GM12878 (cell line): Measurements from ENCODE around the gene SLC9C1. TPM values are rescaled to one million over a fixed set of nuclear protein-coding genes. Genes with fewer than 3 reads are reported as not detected.

Experiments used
- ATAC-seq: fragments of 200-7000 bp; cut with Tn5 transposase; 3 replicates; pipeline ENCODE4 v1.9.1; 2020; ENCODE audit warnings: mild to moderate bottlenecking, moderate library complexity
- BruUV-seq: library from RNA; stranded (reverse); fragments of 400-500 nt; replicated peaks from 2 replicates; lab custom pipeline; 2021; lab: Mats Ljungman, UMichigan
- CTCF ChIA-PET: fragments of 300-600 bp; sonication (Branson Sonifier 250); formaldehyde crosslinking; extraction: SDS; loops from one replicate; lab custom pipeline; 2021; ENCODE audit warnings: inconsistent platforms; lab: Yijun Ruan, JAX
- POLR2A ChIA-PET: fragments of 350-600 bp; formaldehyde crosslinking; extraction: SDS; loops from one replicate; lab custom pipeline; 2021; ENCODE audit warnings: inconsistent platforms; lab: Charles Lee
- RAD21 ChIA-PET: fragments of 300-600 bp; sonication (Branson Sonifier 250); formaldehyde crosslinking; loops from one replicate; lab custom pipeline; 2023; ENCODE audit warnings: antibody characterized with exemption; ENCODE audit not compliant: unreplicated experiment; lab: Charles Lee
- SMC1A ChIA-PET: fragments of 300-600 bp; sonication (Branson Sonifier 250); formaldehyde crosslinking; loops from one replicate; lab custom pipeline; 2023; ENCODE audit not compliant: unreplicated experiment, uncharacterized antibody; lab: Charles Lee
- DNase-seq: peaks from one replicate; pipeline ENCODE4 v3.0.0-alpha.2; 2011; ENCODE audit warnings: low read depth, low spot score
- FAIRE-seq: peaks from 3 replicates; lab custom pipeline; 2011; peaks lifted over from hg19 to GRCh38; lab: Jason Lieb, UNC
- H2AFZ ChIP-seq: 2 replicates; pipeline ENCODE4 v1.6.0; 2011; ENCODE audit warnings: low read depth, low read length, control low read depth; ENCODE audit not compliant: control insufficient read depth
- H3K27ac ChIP-seq: 2 replicates; pipeline ENCODE4 v1.5.1; 2011; ENCODE audit warnings: control low read depth; ENCODE audit not compliant: control insufficient read depth, insufficient read depth
- H3K27me3 ChIP-seq, 2 experiments: replicated peaks in 1 of 2; 2 replicates each; pipeline versions ENCODE4 v1.6.0 to v1.6.1; 2011; ENCODE audit warnings: low read length in 1 of 2; ENCODE audit not compliant: control insufficient read depth in 2 of 2, insufficient read depth in 2 of 2
- H3K36me3 ChIP-seq, 2 experiments: 2 replicates each; pipeline ENCODE4 v1.5.1; 2011; ENCODE audit warnings: low read length in 1 of 2; ENCODE audit not compliant: control insufficient read depth in 2 of 2, insufficient read depth in 2 of 2
- H3K4me1 ChIP-seq: 2 replicates; pipeline ENCODE4 v1.6.1; 2011; ENCODE audit warnings: mild to moderate bottlenecking, low read length, moderate library complexity, mixed read lengths; ENCODE audit not compliant: control insufficient read depth, insufficient read depth
- H3K4me2 ChIP-seq: 2 replicates; pipeline ENCODE4 v1.6.0; 2011; ENCODE audit warnings: control low read depth; ENCODE audit not compliant: control insufficient read depth, insufficient read depth
- H3K4me3 ChIP-seq: fragments of 200-600 bp; sonication (generic); 2 replicates; pipeline ENCODE4 v1.5.1; 2016
- H3K79me2 ChIP-seq: 2 replicates; pipeline ENCODE4 v1.6.0; 2011; ENCODE audit warnings: low read length; ENCODE audit not compliant: control insufficient read depth, insufficient read depth
- H3K9ac ChIP-seq: 2 replicates; pipeline ENCODE4 v1.8.0; 2011; ENCODE audit warnings: low read length, control low read depth, mixed read lengths; ENCODE audit not compliant: control insufficient read depth, insufficient read depth
- H3K9me3 ChIP-seq: replicated peaks from 3 replicates; pipeline ENCODE4 v1.5.1; 2011; ENCODE audit warnings: mild to moderate bottlenecking, low read length; ENCODE audit not compliant: control insufficient read depth, insufficient read depth
- H4K20me1 ChIP-seq: 2 replicates; pipeline ENCODE4 v1.6.0; 2011; ENCODE audit not compliant: control insufficient read depth, insufficient read depth
- CBFB ChIP-seq: IDR thresholded peaks from 2 replicates; pipeline ENCODE4 v1.6.1; 2016; ENCODE audit warnings: antibody characterized with exemption, low read depth
- CREB1 ChIP-seq: IDR thresholded peaks from 2 replicates; pipeline ENCODE4 v1.6.1; 2012; ENCODE audit warnings: low read depth, mild to moderate bottlenecking, inconsistent platforms
- ETV6 ChIP-seq, 2 experiments: fragments of 450-650 bp in 1 of 2; IDR thresholded peaks in 1 of 2; conservative IDR thresholded peaks in 1 of 2; 2 replicates each; pipeline ENCODE4 v1.6.1; 2014; ENCODE audit warnings: antibody characterized with exemption in 1 of 2, borderline replicate concordance in 1 of 2, low read depth in 1 of 2, mild to moderate bottlenecking in 1 of 2, moderate library complexity in 1 of 2
- HDGF ChIP-seq: fragments of 450-650 bp; IDR thresholded peaks from 2 replicates; pipeline ENCODE4 v1.6.1; 2016; ENCODE audit warnings: antibody characterized with exemption
- SMAD1 ChIP-seq: fragments of 450-650 bp; IDR thresholded peaks from 2 replicates; pipeline ENCODE4 v1.6.1; 2018; ENCODE audit warnings: mild to moderate bottlenecking, low read depth; ENCODE audit not compliant: partially characterized antibody
- SMARCA5 ChIP-seq: fragments of 450-650 bp; IDR thresholded peaks from 2 replicates; pipeline ENCODE4 v1.6.1; 2017; ENCODE audit warnings: mild to moderate bottlenecking
- SREBF2 ChIP-seq: IDR thresholded peaks from 2 replicates; pipeline ENCODE4 v1.6.1; 2012; ENCODE audit warnings: mild to moderate bottlenecking, low read length
- ZNF217 ChIP-seq: fragments of 450-650 bp; IDR thresholded peaks from 2 replicates; pipeline ENCODE4 v1.6.1; 2017; ENCODE audit warnings: antibody characterized with exemption, mild to moderate bottlenecking
- WGBS: methylation state at CpG from one replicate; pipeline ENCODE4 v1.1.6; 2016; ENCODE audit warnings: low lambda C conversion rate; ENCODE audit not compliant: insufficient replicate concordance, insufficient coverage; ENCODE audit errors: missing lambda C conversion rate; 5-methylcytosine and 5-hydroxymethylcytosine counted together
- in situ Hi-C: fragments of 300-500 bp; cut with MboI; formaldehyde crosslinking; loops from 9 replicates; pipeline ENCODE4 v1.14.3; 2018; ENCODE audit warnings: mixed read lengths
- intact Hi-C: fragments of 100-400 bp; cut with micrococcal nuclease; formaldehyde crosslinking; loops from one replicate; pipeline ENCODE4 v1.14.2; 2022; ENCODE audit not compliant: unreplicated experiment
- polyA plus RNA-seq, 11 experiments: library from polyadenylated mRNA; depleted of rRNA in 4 of 11; unstranded in 6 of 11; stranded (reverse) in 5 of 11; fragments of >200 nt; fragmentation: Nextera tagmentation in 4 of 11; fragmentation: Illumina TruSeq in 1 of 11; extraction: Ambion mirVana in 4 of 11; extraction: Trizol in 1 of 11; gene quantifications; 1 replicate in 1 of 11; 2 replicates in 10 of 11; pipeline versions ENCODE4 v1.2.1 to v1.2.3, GENCODE V29; 2011 to 2016; ENCODE audit warnings: inconsistent platforms in 2 of 11, missing spikeins in 2 of 11, low read depth in 1 of 11
- total RNA-seq, 4 experiments: library from RNA; depleted of rRNA in 3 of 4; stranded (reverse); fragments of >200 nt in 3 of 4; fragmentation: Illumina TruSeq in 1 of 4; extraction: Trizol in 1 of 4; gene quantifications; 2 replicates each; pipeline versions ENCODE4 v1.2.1 to v1.2.3, GENCODE V29; 2013 to 2021
- TF ChIP-seq, protein P1 (sequence below): fragments of 450-650 bp; IDR thresholded peaks from 2 replicates; pipeline ENCODE4 v1.6.1; 2016; ENCODE audit warnings: mild to moderate bottlenecking, moderate library complexity, borderline replicate concordance
- TF ChIP-seq, protein P2 (sequence below): fragments of 450-650 bp; IDR thresholded peaks from 2 replicates; pipeline ENCODE4 v1.6.1; 2017; ENCODE audit warnings: mild to moderate bottlenecking, moderate library complexity
- TF ChIP-seq, protein P3 (sequence below): fragments of 450-650 bp; conservative IDR thresholded peaks from 2 replicates; pipeline ENCODE4 v1.6.1; 2017; ENCODE audit warnings: mild to moderate bottlenecking, moderate library complexity

The SLC9C1 gene
- total and polyA plus RNA-seq, 10 of the 15 experiments (the other 5 are each of a cell fraction or from before 2014, with no cell fraction given), result not detected

DNA sequence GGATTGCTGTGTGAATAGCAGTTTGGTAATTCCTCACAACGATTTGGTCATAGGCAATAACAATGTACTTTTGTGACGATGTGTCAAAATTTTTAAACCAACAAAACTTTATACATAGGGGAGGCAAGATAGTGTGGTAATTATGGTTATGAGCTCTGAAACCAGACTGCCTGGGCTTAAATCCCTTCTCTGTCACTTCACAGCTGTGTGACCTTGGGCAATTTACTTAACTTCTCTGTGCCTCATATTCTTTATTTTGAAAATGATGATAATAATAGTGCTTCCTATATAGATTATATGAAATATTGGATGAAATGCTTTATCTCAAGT, 44.7 kb upstream of the SLC9C1 start:
- H3K4me1 ChIP-seq, result no peaks in the 10 kb centered on the region; the same call in 1 of the 2 replicates
- no TSS peak for BruUV-seq
- ChIA-PET POLR2A (interaction anchor here (0.7 to 1.7 kb wide), 7 partner anchors 20 to 210 kb away, joined by 3 to 4 read pairs (median 4); no protein-coding TSS in a partner anchor), RAD21 (interaction anchor here (0.7 to 2.1 kb wide), 12 partner anchors 8 to 162 kb away, joined by 3 to 9 read pairs (median 5); partner anchors contain the start of gene SLC9C1), CTCF (interaction anchor here (0.8 to 2.2 kb wide), 10 partner anchors 10 to 225 kb away, joined by 3 to 10 read pairs (median 4); partner anchors contain the start of gene SLC9C1), SMC1A (interaction anchor here (0.6 to 7.6 kb wide), 26 partner anchors 9 to 336 kb away, joined by 3 to 99 read pairs (median 4); partner anchors contain the start of gene SLC9C1)
- in situ Hi-C loops (no loop called here), intact Hi-C loops (no loop called here)
- ATAC-seq (no peak), FAIRE-seq (no peak), DNase-seq (no peak)
- no peak overlapping the region for H3K9ac ChIP-seq
- H3K27ac ChIP-seq, result no peak overlapping the region
- peak; percentile 77 for TF ChIP-seq SMARCA5
- TF ChIP-seq CREB1, result no peak
- no peak for TF ChIP-seq ETV6 (conservative IDR thresholded peaks at IDR 0.05 in 1 of 2, IDR thresholded peaks at IDR 0.05 in 1 of 2; ENCODE audit: borderline replicate concordance in 1 of 2, low read depth in 1 of 2)
- TF ChIP-seq, protein P1, sequence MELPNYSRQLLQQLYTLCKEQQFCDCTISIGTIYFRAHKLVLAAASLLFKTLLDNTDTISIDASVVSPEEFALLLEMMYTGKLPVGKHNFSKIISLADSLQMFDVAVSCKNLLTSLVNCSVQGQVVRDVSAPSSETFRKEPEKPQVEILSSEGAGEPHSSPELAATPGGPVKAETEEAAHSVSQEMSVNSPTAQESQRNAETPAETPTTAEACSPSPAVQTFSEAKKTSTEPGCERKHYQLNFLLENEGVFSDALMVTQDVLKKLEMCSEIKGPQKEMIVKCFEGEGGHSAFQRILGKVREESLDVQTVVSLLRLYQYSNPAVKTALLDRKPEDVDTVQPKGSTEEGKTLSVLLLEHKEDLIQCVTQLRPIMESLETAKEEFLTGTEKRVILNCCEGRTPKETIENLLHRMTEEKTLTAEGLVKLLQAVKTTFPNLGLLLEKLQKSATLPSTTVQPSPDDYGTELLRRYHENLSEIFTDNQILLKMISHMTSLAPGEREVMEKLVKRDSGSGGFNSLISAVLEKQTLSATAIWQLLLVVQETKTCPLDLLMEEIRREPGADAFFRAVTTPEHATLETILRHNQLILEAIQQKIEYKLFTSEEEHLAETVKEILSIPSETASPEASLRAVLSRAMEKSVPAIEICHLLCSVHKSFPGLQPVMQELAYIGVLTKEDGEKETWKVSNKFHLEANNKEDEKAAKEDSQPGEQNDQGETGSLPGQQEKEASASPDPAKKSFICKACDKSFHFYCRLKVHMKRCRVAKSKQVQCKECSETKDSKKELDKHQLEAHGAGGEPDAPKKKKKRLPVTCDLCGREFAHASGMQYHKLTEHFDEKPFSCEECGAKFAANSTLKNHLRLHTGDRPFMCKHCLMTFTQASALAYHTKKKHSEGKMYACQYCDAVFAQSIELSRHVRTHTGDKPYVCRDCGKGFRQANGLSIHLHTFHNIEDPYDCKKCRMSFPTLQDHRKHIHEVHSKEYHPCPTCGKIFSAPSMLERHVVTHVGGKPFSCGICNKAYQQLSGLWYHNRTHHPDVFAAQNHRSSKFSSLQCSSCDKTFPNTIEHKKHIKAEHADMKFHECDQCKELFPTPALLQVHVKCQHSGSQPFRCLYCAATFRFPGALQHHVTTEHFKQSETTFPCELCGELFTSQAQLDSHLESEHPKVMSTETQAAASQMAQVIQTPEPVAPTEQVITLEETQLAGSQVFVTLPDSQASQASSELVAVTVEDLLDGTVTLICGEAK, result peak; percentile 54; the same call in 1 of the 2 replicates
- TF ChIP-seq, protein P2, sequence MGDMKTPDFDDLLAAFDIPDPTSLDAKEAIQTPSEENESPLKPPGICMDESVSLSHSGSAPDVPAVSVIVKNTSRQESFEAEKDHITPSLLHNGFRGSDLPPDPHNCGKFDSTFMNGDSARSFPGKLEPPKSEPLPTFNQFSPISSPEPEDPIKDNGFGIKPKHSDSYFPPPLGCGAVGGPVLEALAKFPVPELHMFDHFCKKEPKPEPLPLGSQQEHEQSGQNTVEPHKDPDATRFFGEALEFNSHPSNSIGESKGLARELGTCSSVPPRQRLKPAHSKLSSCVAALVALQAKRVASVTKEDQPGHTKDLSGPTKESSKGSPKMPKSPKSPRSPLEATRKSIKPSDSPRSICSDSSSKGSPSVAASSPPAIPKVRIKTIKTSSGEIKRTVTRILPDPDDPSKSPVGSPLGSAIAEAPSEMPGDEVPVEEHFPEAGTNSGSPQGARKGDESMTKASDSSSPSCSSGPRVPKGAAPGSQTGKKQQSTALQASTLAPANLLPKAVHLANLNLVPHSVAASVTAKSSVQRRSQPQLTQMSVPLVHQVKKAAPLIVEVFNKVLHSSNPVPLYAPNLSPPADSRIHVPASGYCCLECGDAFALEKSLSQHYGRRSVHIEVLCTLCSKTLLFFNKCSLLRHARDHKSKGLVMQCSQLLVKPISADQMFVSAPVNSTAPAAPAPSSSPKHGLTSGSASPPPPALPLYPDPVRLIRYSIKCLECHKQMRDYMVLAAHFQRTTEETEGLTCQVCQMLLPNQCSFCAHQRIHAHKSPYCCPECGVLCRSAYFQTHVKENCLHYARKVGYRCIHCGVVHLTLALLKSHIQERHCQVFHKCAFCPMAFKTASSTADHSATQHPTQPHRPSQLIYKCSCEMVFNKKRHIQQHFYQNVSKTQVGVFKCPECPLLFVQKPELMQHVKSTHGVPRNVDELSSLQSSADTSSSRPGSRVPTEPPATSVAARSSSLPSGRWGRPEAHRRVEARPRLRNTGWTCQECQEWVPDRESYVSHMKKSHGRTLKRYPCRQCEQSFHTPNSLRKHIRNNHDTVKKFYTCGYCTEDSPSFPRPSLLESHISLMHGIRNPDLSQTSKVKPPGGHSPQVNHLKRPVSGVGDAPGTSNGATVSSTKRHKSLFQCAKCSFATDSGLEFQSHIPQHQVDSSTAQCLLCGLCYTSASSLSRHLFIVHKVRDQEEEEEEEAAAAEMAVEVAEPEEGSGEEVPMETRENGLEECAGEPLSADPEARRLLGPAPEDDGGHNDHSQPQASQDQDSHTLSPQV, result no peak
- no peak for TF ChIP-seq SMAD1
- TF ChIP-seq, protein P3, sequence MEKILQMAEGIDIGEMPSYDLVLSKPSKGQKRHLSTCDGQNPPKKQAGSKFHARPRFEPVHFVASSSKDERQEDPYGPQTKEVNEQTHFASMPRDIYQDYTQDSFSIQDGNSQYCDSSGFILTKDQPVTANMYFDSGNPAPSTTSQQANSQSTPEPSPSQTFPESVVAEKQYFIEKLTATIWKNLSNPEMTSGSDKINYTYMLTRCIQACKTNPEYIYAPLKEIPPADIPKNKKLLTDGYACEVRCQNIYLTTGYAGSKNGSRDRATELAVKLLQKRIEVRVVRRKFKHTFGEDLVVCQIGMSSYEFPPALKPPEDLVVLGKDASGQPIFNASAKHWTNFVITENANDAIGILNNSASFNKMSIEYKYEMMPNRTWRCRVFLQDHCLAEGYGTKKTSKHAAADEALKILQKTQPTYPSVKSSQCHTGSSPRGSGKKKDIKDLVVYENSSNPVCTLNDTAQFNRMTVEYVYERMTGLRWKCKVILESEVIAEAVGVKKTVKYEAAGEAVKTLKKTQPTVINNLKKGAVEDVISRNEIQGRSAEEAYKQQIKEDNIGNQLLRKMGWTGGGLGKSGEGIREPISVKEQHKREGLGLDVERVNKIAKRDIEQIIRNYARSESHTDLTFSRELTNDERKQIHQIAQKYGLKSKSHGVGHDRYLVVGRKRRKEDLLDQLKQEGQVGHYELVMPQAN, result no peak
- TF ChIP-seq HDGF, result no peak
- TF ChIP-seq SREBF2, result no peak
- TF ChIP-seq CBFB, result no peak
- 0 out of 2 replicates have a peak, but pooled peaks have one; percentile 63 for TF ChIP-seq ZNF217
- H4K20me1 ChIP-seq, result no peaks in the 10 kb centered on the region
- no peak overlapping the region for H2AFZ ChIP-seq
- no peaks in the 10 kb centered on the region for H3K27me3 ChIP-seq
- WGBS, result 65% methylated on average over 2 of the region's 2 CpGs
- peak overlapping the region; percentile 44; the same call in 1 of the 2 replicates for H3K4me2 ChIP-seq
- peaks cover 2% of the 10 kb centered on the region; the same call in 1 of the 3 replicates for H3K9me3 ChIP-seq
- H3K36me3 ChIP-seq, result peaks cover 0 to 7% of the 10 kb centered on the region in 2 experiments; a peak in 1 of 4 replicates
- peaks cover 76% of the 10 kb centered on the region for H3K79me2 ChIP-seq
- no peak overlapping the region for H3K4me3 ChIP-seq
